Ovary (tissue), 9 donors: Measurements from ENCODE around the gene PYM1. TPM values are rescaled to one million over a fixed set of nuclear protein-coding genes. Genes with fewer than 3 reads are reported as not detected.
A peak's percentile ranks its signal among the peaks of the same experiment; 100 is the strongest.

ENCODE experiments used
- DNase-seq, 5 donors: peaks; one replicate each; pipeline ENCODE4 v3.0.0-alpha.2; 2019 to 2020
- H3K27ac ChIP-seq, 2 donors: fragments of 200-600 bp; one replicate each; pipeline versions ENCODE4 v1.5.1 to v1.8.0; 2019 to 2022
- H3K27me3 ChIP-seq: fragments of 200-600 bp; one replicate; pipeline ENCODE4 v1.8.0; 2022
- H3K36me3 ChIP-seq: fragments of 200-600 bp; sonication (generic); one replicate; pipeline ENCODE4 v1.5.1; 2019
- H3K4me1 ChIP-seq: one replicate; pipeline ENCODE4 v1.8.1; 2013; ENCODE audit warnings: mild to moderate bottlenecking, moderate library complexity; ENCODE audit not compliant: insufficient read depth
- H3K4me3 ChIP-seq: fragments of 200-600 bp; sonication (generic); one replicate; pipeline ENCODE4 v1.5.1; 2017
- H3K9me3 ChIP-seq, 2 donors: fragments of 200-600 bp in 1 of 2; sonication (generic) in 1 of 2; one replicate each; pipeline versions ENCODE4 v1.5.1 to v1.8.1; 2013 to 2019; ENCODE audit warnings: mild to moderate bottlenecking in 1 of 2, moderate library complexity in 1 of 2
- EP300 ChIP-seq: sonication (generic); formaldehyde crosslinking; IDR thresholded peaks from one replicate; pipeline ENCODE4 v1.6.1; 2017; ENCODE audit warnings: antibody characterized with exemption
- POLR2A ChIP-seq: fragments of 450-650 bp; IDR thresholded peaks from one replicate; pipeline ENCODE4 v1.6.1; 2017; ENCODE audit warnings: antibody characterized with exemption, mild to moderate bottlenecking, moderate library complexity
- WGBS, 3 donors: extraction: QIAGEN DNeasy Blood & Tissue Kit in 1 of 3; methylation state at CpG; one replicate each; pipeline versions ENCODE4 v1.1.5 to v1.1.7; 2013 to 2017; 5-methylcytosine and 5-hydroxymethylcytosine counted together
- intact Hi-C, 4 donors: fragments of 100-400 bp; cut with DNase I; formaldehyde crosslinking; loops; one replicate each; pipeline versions ENCODE4 v1.11.0 to v1.15.1; 2022 to 2023
- polyA plus RNA-seq, 2 donors: library from polyadenylated mRNA; stranded (reverse); fragments of 200-250 nt in 1 of 2; fragments of 350-450 nt in 1 of 2; fragmentation: Illumina TruSeq in 1 of 2; extraction: RNeasy Lipid Tissue Mini Kit (QIAGEN cat#74804) in 1 of 2; gene quantifications; one replicate each; pipeline ENCODE4 v1.2.3, GENCODE V29; 2013 to 2014
- total RNA-seq, 7 donors: library from RNA; depleted of rRNA in 2 of 7; stranded (reverse); fragments of >200 nt in 2 of 7; fragmentation: NEBNext Ultra II Directional in 3 of 7; extraction: Animal tissue kit (Norgen Biotek cat#: 25700) in 3 of 7; gene quantifications; one replicate each; pipeline versions ENCODE4 v1.1.0 to v1.2.4, GENCODE V29; 2016 to 2023
- TF ChIP-seq, protein P1 (sequence below), 3 donors: fragments of 450-650 bp in 2 of 3; fragments of 200-600 bp in 1 of 3; IDR thresholded peaks; one replicate each; pipeline versions ENCODE4 v1.5.1 to v1.8.0; 2016 to 2022; ENCODE audit warnings: antibody characterized with exemption in 3 of 3, mild to moderate bottlenecking in 1 of 3
- donor health status: DM: no; HTN: no; CAD: no; lungs with moderate emphysema.
- donor health status: DM: no; HTN: no; CAD: no.
- donor health status: Bipolar disorder and iron deficiency.
- donor health status: DM: yes; HTN: yes; CAD: no.
- donor health status: DM: no; HTN: no; CAD: no.
- donor health status: DM: yes; HTN: yes; CAD: no.

The PYM1 gene
- total and polyA plus RNA-seq, 9 donors, result 18.9 to 25.7 (median 21.9) TPM

DNA sequence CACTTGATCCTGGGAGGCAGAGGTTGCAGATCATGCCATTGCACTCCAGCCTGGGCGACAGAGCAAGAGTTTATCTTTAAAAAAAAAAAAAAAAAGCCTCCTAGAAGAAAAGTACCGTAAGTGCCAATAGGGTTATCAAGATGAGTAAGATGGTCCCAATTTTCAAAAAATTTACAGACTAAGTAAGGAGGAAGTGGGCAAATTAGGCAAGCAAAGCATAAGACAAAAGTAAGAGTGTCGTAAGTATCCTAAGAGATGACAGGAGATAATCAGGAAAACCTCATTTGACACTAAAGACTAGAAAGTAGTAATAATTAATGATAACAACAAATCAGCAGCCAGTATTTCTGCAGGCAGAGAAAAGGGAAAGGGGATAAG, 12.2 kb downstream of the PYM1 start:
- H3K27me3 ChIP-seq, result no peaks in the 10 kb centered on the region
- no peak overlapping the region for H3K4me3 ChIP-seq
- no peaks in the 10 kb centered on the region for H3K36me3 ChIP-seq
- no peak for DNase-seq
- WGBS, 3 donors, result 73 to 94% (median 92%) methylated on average over 3 of the region's 3 CpGs
- H3K9me3 ChIP-seq, result no peaks in the 10 kb centered on the region
- H3K27ac ChIP-seq, result no peak overlapping the region
- intact Hi-C loops, result no loop called here
- TF ChIP-seq EP300 (no peak), POLR2A (no peak)
- TF ChIP-seq, protein P1, sequence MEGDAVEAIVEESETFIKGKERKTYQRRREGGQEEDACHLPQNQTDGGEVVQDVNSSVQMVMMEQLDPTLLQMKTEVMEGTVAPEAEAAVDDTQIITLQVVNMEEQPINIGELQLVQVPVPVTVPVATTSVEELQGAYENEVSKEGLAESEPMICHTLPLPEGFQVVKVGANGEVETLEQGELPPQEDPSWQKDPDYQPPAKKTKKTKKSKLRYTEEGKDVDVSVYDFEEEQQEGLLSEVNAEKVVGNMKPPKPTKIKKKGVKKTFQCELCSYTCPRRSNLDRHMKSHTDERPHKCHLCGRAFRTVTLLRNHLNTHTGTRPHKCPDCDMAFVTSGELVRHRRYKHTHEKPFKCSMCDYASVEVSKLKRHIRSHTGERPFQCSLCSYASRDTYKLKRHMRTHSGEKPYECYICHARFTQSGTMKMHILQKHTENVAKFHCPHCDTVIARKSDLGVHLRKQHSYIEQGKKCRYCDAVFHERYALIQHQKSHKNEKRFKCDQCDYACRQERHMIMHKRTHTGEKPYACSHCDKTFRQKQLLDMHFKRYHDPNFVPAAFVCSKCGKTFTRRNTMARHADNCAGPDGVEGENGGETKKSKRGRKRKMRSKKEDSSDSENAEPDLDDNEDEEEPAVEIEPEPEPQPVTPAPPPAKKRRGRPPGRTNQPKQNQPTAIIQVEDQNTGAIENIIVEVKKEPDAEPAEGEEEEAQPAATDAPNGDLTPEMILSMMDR (IDR thresholded peaks at IDR 0.05), result no peak
- peaks cover 2% of the 10 kb centered on the region for H3K4me1 ChIP-seq

DNA sequence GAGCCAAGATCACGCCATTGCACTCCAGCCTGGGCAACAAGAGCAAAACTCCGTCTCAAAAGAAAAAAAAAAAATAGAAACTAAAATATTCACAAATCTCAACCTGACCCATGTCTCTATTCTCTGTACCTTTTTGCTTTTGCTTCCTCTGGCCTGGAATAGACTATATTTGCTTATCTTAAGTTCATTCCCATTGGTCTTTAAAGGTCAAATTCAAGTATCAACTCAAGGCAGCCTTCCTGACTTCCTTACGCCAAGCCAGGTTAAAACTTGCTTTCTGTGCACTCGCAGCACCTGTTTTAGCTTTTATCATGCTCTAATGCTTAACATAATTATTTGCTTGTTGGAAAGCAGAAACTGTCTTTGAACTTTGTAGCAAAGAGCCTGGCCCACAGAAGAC, 14.8 kb downstream of the PYM1 start:
- Histone ChIP-seq H3K27me3 (no peaks in the 10 kb centered on the region), H3K4me1 (no peaks in the 10 kb centered on the region), H3K36me3 (no peaks in the 10 kb centered on the region), H3K4me3 (no peak overlapping the region), H3K27ac (no peak overlapping the region), H3K9me3 (no peaks in the 10 kb centered on the region)
- TF ChIP-seq EP300 (no peak), POLR2A (no peak)
- TF ChIP-seq, protein P1 (IDR thresholded peaks at IDR 0.05), result no peak
- DNase-seq, result no peak
- WGBS, 3 donors, result 91 to 97% (median 95%) methylated on average over 4 of the region's 4 CpGs
- intact Hi-C loops, result no loop called here

DNA sequence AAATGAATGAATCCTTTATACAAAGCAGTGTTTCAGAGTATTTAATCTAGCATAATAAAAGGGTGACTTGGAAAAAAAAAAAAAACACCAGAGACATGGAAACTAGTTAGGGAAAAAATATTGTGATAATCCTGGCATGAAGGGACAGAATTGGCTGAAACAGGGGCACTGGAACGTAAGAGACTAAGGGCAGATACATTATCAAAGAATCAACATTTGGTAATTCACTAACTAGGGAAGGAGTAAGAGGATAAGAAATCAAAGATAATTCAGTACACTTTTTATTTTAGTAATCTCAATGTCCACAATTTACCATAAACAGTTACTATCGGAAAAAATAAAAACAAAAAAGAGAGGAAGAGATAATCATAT, 18.2 kb downstream of the PYM1 start:
- intact Hi-C loops, result no loop called here
- no peaks in the 10 kb centered on the region for H3K27me3 ChIP-seq
- WGBS, 3 donors, result 9 to 26% (median 15%) methylated on average over 2 of the region's 2 CpGs
- H3K36me3 ChIP-seq, result no peaks in the 10 kb centered on the region
- H3K4me3 ChIP-seq, result no peak overlapping the region
- H3K9me3 ChIP-seq, result no peaks in the 10 kb centered on the region
- DNase-seq, result no peak
- H3K27ac ChIP-seq, result no peak overlapping the region
- TF ChIP-seq EP300, result no peak
- TF ChIP-seq POLR2A, result no peak
- TF ChIP-seq, protein P1 (IDR thresholded peaks at IDR 0.05), result no peak
- no peaks in the 10 kb centered on the region for H3K4me1 ChIP-seq

DNA sequence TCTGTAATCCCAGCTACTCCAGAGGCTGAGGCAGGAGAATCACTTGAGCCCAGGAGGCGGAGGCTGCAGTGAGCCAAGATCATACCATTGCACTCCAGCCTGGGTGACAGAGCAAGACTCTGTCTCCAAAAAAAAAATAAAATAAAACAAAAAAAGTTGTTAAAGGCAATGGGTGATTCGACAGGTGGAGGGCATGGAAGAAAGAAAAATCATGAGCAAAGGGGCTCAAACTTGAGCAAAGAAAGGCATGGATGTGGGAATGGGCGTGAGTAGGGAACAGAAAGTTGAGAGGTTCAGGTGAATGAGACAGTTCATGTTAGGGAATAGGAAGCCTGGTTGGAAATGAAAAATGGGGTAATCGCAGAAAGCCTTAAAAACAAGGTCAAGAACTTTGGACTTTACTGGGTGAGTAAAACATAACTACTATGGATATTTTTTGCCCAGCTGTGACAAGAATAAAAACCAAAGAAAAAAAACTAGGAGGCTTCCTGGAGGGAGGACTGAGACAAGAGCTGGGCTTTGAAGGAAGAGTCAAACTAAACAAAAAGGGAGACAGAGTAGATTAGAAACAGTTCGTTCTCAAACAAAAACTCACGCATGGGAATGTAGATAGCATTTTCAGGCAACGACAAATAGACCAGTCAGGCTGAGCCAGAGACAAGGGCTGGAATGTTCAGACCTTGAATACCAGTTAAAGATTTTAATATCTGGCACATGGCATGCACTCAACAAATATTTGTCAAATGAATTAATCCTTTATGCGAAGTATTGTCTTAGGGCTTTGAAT, 18.8 kb downstream of the PYM1 start:
- H3K4me3 ChIP-seq, result no peak overlapping the region
- H3K27ac ChIP-seq, result no peak overlapping the region
- WGBS, 3 donors, result 30 to 39% (median 35%) methylated on average over 8 of the region's 8 CpGs
- no peaks in the 10 kb centered on the region for H3K4me1 ChIP-seq
- intact Hi-C loops, result no loop called here
- H3K36me3 ChIP-seq, result no peaks in the 10 kb centered on the region
- no peaks in the 10 kb centered on the region for H3K27me3 ChIP-seq
- peak in 1 of 5 donors; percentile 3 for DNase-seq
- TF ChIP-seq, protein P1 (IDR thresholded peaks at IDR 0.05), result no peak
- TF ChIP-seq EP300, result no peak
- no peak for TF ChIP-seq POLR2A
- no peaks in the 10 kb centered on the region for H3K9me3 ChIP-seq
